GM12875 (cell line): ENCODE data around the gene KLHL33.

Experiments used
- H3K4me3 ChIP-seq: one replicate; pipeline ENCODE4 v1.5.1; 2011; ENCODE audit warnings: low read depth, low read length, control low read depth
- TF ChIP-seq, protein P1 (sequence below): IDR thresholded peaks from 2 replicates; pipeline ENCODE4 v1.5.1; 2011; ENCODE audit warnings: low read depth, mild to moderate bottlenecking, control low read depth, inconsistent platforms, low read length, moderate library complexity, borderline replicate concordance; ENCODE audit not compliant: insufficient read depth

KLHL33 gene

DNA sequence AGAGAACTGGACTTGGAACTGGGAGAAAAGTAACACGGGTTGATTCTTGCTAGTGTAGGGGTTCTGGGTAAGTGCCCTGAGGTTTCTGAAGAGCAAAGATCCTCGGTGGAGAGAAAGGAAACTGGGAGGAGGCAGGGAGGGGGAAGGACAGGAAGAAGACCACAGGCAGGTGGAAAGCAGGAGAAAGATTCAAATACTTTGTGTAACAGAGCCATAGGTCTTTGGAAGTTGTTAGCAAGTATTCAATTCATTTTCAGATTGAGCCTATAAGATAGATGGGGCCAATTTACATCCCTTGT lies 34.6 kb upstream of the KLHL33 start:
- TF ChIP-seq, protein P1, sequence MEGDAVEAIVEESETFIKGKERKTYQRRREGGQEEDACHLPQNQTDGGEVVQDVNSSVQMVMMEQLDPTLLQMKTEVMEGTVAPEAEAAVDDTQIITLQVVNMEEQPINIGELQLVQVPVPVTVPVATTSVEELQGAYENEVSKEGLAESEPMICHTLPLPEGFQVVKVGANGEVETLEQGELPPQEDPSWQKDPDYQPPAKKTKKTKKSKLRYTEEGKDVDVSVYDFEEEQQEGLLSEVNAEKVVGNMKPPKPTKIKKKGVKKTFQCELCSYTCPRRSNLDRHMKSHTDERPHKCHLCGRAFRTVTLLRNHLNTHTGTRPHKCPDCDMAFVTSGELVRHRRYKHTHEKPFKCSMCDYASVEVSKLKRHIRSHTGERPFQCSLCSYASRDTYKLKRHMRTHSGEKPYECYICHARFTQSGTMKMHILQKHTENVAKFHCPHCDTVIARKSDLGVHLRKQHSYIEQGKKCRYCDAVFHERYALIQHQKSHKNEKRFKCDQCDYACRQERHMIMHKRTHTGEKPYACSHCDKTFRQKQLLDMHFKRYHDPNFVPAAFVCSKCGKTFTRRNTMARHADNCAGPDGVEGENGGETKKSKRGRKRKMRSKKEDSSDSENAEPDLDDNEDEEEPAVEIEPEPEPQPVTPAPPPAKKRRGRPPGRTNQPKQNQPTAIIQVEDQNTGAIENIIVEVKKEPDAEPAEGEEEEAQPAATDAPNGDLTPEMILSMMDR, result no peak
- H3K4me3 ChIP-seq, result peak overlapping the region; percentile 77

DNA sequence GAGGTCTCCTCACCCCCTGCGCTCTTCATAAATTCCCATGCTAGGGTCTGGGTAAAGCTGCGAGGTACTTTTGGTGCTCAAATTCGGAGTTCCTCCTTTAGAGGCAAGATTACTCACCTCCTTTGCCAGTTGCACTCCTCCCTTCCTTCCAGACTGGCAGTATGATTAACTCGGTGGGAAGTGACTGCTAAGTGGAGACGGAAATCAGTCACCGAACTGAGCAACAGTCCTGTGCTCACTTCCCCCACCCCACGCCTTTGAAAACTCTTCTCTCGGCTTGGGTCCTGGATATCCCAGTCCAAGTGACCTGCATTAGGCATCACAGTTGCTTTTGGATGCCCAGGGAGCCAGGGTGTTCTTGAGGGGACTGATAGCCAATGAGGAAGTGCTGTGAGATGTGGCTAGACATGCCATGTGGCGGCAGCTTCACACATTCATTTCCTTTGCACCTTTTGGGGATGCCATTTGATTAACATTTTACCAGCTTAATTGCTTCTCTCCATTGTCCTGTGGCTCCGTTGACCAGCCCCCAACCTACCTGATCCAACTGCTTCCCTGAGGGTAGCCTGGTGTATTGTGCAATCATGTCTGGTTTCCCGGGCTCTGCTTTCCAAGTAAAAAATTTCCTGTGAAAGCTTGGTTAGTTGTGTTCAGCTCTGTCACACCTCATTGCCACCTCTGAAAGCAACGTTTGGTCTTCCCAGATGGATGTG lies 34.1 kb upstream of the KLHL33 start:
- TF ChIP-seq, protein P1, result no peak
- H3K4me3 ChIP-seq, result peak overlapping the region; percentile 77

DNA sequence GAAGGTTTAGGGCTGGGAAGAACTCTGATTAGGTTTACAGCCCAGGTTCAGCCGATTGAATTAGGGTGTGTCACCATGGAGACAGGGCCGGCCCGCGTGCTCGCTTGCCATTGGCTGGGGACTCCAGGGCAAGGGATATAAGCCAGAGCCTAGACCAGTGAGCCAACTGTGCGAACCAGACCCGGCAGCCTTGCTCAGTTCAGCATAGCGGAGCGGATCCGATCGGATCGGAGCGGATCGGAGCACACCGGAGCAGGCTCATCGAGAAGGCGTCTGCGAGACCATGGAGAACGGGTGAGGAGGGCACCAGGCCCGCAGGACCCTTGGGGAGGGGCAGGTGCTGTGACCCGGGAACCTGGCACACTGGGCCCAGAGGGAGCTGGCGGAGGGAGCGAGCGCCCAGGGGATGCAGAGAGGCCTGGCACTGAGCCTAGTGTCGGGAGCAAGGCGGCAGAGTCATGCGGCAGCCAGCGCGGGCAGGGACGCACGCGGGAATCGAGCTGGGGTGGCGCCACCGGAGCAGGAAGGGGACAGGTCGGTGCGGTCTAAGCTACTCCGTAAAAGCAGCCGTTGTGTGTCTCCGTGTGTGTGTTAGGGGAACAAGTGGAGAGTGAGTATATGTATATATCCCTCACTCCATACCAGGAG lies 33.4 kb upstream of the KLHL33 start, which contains the start of gene PNP:
Gene PNP (plus strand): TSS at position 165 of the 648 bp plus-strand sequence. CDS start 119 bp downstream, at position 284.
- TF ChIP-seq, protein P1, result no peak
- peak within 1 kb of the TSS; percentile 77 for H3K4me3 ChIP-seq

DNA sequence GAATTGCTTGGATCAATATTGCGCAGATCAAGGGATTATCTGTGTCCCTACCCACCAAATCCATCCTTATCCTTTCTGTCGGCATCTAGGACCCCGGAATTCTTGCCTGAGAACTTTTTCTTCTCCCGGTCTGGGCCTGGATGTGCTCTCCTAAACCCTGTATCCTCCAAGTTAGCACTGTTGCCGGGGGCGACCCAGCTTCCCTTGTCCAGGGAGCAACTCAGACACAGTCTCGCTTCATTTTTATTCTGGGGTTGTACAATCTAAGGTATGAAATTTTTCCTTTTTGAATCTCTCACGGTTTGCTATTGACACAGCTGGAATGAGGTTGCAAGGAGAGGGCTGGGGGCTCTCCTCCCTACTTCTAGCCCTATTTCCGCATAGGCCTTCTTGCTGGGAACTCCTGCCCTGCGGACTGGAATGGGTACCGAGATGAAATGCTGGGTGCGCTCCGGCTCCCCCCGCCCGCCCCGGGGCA lies 32.8 kb upstream of the KLHL33 start:
- TF ChIP-seq, protein P1, result no peak
- H3K4me3 ChIP-seq, result no peak overlapping the region

DNA sequence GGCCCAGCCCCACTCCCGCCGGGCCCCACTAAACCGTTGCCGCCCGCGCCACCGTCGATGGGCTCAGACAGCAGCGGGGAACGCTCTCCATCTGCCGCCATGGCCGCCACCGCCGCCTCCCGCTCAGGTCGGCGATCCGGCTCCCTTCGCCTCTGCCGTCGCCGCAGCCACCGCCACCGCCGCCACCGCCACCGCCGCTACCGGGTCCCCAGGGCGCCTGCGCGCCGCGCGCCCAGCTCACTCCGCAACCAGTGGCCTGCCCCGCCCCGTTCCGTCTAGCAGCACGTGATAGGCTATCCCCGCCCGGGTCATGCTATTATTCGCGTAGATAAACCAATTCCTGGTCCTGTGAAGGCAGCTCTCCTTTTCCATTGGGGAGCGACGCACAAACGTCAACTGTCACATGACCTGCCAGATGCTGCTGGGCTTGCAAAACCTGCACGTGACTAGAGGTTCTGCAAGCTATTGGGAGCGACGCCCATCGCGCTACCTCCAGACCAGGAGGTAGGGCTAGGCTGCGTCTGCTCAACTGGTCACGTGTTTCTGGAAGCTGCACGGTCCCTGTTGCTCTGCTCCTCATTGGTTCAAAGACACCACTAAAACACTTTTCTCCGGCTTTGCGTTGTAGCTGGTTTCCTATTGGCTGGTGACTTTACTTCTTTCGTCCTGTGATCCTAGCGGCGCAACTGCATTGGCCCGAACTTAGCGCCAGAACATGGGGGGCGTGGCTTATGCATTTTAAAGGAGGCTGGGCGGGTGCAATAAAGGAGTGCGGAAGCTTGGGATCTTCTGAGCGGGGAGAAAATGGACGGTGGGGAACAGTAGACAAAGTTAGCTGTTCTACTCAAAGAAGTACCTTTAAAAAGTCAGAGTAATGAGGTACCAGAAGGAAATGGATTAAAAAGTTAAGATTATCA lies 25.5 kb upstream of the KLHL33 start, which contains the start of gene PIP4P1:
Gene PIP4P1 (minus strand): TSS at position 210 of the 917 bp plus-strand sequence. CDS start 109 bp downstream, at position 101.
- H3K4me3 ChIP-seq, result peak within 1 kb of the TSS; percentile 76
- TF ChIP-seq, protein P1, result no peak

DNA sequence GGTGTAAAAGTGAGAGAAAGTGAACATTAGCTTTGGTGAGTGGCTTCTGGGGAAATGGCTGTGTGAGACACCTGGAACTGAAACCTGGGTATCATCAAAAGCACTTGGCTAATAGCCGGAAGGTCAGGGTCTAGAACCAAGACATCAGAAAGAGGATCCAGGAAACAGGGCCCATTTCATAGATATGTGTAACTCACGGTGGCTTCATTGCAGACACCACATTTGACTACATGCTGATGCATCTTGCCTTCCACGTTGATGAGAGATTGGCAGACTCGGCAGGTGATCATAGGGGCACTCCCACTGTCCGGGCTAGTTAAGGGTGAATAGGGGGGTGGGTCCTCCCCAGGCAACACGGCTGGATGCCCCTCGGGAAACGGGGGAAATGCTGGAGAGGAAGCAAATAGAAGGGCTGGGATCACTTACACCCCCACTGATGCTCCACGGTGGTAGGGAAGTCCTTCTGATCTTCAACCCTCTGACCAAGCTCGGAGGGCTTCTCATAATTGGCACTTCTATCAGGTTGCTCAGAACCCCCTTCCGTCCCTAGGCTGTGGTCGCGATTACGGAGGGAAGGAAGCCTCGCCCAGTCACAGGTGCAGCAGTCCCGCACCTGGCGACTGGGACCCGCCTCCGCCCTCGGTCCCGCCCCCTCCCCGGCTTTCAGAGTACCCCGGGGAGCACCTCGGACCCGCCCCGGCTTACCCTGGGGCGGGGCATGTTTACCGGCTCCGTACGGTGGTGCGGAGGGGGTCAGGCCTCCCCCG lies 24.7 kb upstream of the KLHL33 start:
- peak overlapping the region; percentile 76 for H3K4me3 ChIP-seq
- TF ChIP-seq, protein P1, result no peak
